Stimulated activated CD8-positive, alpha-beta memory T cell treated with anti-CD3 and anti-CD28 coated beads, Interleukin-12 subunit alpha, Interleukin-12 subunit beta, amount 100 ng/mL, for 24 hours (primary cell): ENCODE data around the gene NTN5.
"Not testable (repeated sequence)": the region's sequence is repeated elsewhere in the genome, so short reads cannot be mapped to it uniquely, and the experiment has no call there.

ENCODE experiments used
- DNase-seq: peaks from one replicate; pipeline ENCODE4 v3.0.0-alpha.2; 2020; ENCODE audit errors: extremely low read depth

The NTN5 gene, protein sequence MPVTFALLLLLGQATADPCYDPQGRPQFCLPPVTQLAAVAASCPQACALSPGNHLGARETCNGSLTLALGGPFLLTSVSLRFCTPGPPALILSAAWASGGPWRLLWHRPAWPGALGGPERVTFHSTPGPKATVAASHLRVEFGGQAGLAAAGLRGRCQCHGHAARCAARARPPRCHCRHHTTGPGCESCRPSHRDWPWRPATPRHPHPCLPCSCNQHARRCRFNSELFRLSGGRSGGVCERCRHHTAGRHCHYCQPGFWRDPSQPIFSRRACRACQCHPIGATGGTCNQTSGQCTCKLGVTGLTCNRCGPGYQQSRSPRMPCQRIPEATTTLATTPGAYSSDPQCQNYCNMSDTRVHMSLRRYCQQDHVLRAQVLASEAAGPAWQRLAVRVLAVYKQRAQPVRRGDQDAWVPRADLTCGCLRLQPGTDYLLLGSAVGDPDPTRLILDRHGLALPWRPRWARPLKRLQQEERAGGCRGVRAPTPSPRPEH

GRCh38 chr19:48672994-48673393, at the start of gene NTN5:
TSS of gene NTN5 (minus strand) at chr19:48673017. CDS start at chr19:48670986, 2,031 bp downstream.
- no peak for DNase-seq

DNA sequence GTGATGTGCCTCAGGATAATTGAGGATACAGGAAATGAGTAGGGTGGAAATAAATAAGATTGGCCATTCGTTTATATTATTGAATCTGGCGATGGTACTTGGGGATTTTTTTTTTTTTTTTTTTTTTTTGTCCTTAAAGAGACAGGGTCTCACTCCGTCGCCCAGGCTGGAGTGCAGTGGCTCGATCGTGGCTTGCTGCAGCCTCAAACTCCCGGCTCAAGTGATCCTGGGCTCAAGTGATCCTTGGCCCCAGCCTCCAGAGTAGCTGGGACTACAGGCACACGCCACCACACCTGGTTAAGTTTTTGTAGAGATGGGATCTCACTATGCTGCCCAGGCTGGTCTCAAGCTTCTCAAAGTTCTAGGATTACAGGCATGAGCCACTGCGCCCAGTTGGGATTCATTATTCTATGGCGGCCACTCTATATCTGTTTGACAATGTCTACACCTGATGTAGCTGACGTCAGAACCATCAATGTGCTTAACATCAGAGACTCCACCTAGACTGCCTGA, 49.4 kb upstream of the NTN5 start:
- no peak for DNase-seq

GRCh38 chr19:48720613-48721296, 47.9 kb upstream of the NTN5 start:
- peak; percentile 85 for DNase-seq

DNA sequence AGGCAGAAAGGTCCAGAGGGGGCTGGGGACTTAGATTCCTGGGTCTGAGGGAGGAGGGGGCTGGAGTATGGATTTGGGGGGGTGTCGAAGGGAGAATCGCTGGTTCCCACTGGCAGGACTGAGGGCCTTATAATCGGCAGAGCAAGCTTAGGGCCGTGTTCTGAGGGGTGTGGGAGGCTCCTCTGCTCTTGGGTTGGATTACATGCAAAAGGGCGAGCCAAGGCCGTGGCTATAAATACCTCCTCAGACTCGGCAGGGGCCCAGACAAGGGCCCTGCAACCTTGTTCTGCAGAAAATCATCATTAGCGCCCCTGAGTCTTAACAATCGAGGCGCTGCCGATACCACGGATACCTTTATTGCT, 47.4 kb upstream of the NTN5 start:
- DNase-seq, result no peak

GRCh38 chr19:48719263-48720171, 46.7 kb upstream of the NTN5 start, which contains the start of gene MAMSTR:
TSS of gene MAMSTR (minus strand) at chr19:48719725. CDS start at chr19:48719031, 694 bp downstream.
- DNase-seq, result no peak

GRCh38 chr19:48718711-48719231, 46.0 kb upstream of the NTN5 start:
- no peak for DNase-seq

GRCh38 chr19:48718106-48718505, 45.3 kb upstream of the NTN5 start:
- not testable (repeated sequence) for DNase-seq

DNA sequence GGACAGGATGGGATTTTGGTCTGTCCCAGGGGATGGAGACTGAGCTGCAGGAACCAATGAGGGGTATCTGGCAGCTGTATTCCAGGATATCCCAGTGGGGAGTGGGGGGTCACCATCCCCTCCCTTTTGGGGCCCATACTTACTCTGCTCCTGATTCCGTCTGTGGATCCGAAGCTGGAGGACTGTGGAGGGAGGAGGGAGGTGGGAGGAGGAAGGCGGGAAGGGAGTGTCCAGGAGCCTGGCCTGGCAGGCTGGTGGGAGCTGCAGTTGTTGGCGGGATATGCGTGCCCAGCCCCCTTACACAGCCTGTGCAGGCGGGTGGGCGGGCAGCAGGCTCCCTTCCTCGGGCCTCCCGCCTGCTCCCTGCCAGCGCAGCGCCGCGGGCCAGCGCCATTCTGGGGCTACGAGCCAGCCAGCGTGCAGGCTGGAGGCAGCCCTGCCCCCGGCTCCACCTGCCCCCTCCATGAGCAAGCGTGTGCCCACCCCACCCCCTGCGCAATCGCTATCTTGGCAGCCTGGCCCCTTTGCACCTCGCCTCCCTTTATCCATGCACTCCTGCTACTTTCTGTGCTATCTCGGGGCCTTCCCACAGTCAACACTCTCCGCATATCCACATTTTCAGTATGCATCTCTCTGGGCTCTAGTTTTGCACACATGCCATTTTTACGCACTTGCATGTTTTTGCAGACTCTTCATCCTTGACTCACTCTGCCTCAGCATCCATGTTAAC, 43.9 kb upstream of the NTN5 start:
- no peak for DNase-seq

GRCh38 chr19:48715681-48716171, 42.9 kb upstream of the NTN5 start:
- no peak for DNase-seq

DNA sequence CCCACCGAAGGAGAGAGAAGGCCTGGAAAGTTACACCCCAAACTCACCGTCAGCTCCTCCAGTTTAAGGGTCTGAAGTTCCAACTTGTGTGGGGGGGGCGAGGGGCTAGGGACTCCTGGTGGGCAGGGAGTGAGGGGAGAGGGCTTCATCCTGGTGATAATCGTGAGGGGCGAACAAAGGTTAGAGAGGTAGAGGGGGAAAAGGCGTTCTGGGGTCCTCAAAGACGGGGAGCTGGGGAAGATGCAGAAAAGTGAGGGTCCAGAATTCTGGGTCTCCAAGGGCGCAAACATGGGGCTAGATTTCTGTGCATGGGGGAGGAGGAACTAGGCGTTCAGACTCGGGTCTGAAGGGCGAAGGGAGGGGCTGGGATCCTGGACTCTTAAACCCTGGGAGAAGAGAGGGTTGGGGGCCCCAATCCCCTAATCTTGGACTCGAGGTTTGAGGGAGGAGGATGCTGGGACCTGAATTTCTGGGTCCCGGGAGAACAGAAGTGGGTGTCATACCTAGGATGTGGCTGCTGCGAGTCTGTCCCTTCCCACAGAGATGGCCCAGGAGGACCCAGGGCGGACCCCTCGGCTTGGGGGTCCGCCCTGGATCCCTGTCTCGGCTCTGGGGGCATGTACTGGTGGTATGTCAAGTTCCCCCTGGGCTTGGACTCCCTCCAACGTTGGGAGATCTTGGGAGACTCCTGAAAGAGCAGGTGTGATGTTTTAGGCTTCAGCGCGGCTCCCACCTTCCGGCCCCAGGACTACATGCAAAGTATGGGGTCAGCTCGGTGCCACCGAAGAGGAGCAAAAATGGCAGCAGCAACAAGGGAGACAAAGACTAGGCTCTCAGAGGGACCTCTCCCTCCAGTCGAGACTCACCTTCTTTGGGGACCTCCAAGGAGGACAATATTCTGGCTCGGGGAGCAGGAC, 42.2 kb upstream of the NTN5 start:
- no peak for DNase-seq

GRCh38 chr19:48713864-48714755, 41.3 kb upstream of the NTN5 start:
- peak; percentile 89 for DNase-seq

DNA sequence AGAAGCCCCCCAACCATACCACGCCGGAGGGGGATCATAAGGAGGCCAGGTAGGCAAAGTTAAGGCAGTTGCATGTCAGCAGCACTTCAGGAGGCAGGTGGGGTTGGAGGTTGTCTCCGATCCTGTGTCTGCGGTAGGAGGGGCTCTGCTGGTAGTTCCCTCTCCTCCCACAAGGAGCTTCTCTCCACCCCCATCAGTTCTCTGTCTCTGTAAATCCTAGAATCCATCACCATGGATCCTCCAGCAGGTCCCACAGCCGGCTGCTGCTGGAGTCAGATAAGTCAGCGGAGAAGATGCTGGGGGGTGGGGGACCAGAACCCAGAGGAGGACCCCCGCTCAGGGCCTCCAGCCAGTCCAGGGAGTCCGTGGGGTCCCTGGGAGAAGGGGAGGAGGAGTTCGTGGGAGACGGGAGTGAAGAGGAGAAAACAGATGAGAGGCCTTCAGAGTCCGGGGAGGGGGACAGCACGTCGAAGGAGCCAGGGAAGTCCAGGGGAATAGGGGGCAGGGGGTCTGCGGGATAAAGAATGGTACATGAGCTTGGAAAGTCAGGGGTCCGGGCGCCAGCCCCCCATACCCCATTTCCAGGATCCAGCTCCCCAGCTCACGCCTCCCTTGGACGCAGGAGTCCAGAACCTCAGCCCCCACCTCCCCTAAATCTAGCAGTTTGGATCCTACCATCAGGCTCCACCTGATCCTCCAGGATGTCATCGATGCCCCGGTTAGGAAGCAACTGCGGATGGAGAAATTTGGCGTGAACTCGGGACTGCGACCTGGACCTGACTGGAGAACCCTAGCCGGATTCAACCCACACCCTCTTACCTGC, 40.4 kb upstream of the NTN5 start:
- no peak for DNase-seq

- DNase-seq, result no peak
Measured at GRCh38 chr19:48711106-48711662, 38.4 kb upstream of the NTN5 start.

- no peak for DNase-seq
Measured at GRCh38 chr19:48708471-48708870, 35.7 kb upstream of the NTN5 start.

DNA sequence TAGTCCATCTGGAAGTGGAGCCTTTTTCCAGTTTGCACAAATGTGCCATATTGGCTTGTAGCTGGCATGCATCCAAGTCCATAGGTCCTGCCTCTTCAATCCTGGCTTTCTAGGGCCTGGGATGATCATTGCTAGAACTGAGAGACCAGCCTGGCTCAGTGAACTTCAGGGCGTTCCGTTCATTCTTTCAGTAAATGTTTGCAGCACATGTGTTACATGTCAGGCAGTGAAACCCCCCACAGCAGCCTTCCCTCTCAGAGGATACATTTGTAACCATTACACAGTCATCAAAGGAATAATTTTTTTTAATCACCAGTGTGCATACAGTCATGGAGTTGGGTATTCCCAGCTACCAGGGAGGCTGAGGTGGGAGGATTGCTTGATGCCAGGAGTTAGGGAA, 32.6 kb upstream of the NTN5 start:
- DNase-seq, result no peak

GRCh38 chr19:48703316-48703715, 30.5 kb upstream of the NTN5 start:
- no peak for DNase-seq

DNA sequence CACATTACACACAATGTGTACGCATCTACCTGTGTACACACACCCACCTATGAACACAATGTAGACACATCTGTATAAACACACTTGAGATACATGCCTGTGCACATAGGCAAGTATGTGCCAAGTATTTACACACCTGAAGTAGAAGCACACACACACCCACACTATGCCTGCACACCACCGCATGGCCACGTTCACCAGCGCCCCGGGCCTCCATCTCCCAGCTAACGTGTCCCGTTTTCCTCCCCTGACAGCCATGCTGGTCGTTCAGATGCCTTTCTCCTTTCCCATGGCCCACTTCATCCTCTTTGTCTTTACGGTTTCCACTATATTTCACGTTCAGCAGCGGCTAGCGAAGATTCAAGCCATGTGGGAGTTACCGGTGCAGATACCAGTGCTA, 29.9 kb upstream of the NTN5 start:
- DNase-seq, result no peak
